Fibroblast of lung (primary cell): ENCODE measurements around the gene MTG2. TPM values are rescaled to one million over a fixed set of nuclear protein-coding genes. Genes with fewer than 3 reads are reported as not detected.

Experiments used
- DNase-seq, 2 donors: peaks; one replicate each; pipeline versions ENCODE4 v3.0.0 to v3.0.0-alpha.2; 2010; ENCODE audit warnings: low read depth in 2 of 2
- H2AFZ ChIP-seq: 2 replicates; pipeline ENCODE4 v1.5.1; 2012; ENCODE audit warnings: low read length, control low read depth, inconsistent platforms
- H3K27ac ChIP-seq: 2 replicates; pipeline ENCODE4 v1.5.1; 2011; ENCODE audit warnings: low read length, control low read depth; ENCODE audit not compliant: insufficient read depth
- H3K27me3 ChIP-seq: 2 replicates; pipeline ENCODE4 v1.5.1; 2011; ENCODE audit warnings: mild to moderate bottlenecking, low read length; ENCODE audit not compliant: control insufficient read depth, insufficient read depth
- H3K36me3 ChIP-seq: 2 replicates; pipeline ENCODE4 v1.5.1; 2011; ENCODE audit warnings: low read length; ENCODE audit not compliant: control insufficient read depth, insufficient read depth
- H3K4me1 ChIP-seq: 2 replicates; pipeline ENCODE4 v1.5.1; 2011; ENCODE audit warnings: low read length; ENCODE audit not compliant: control insufficient read depth, insufficient read depth; ENCODE audit errors: extremely low read depth
- H3K4me2 ChIP-seq: 2 replicates; pipeline ENCODE4 v1.5.1; 2011; ENCODE audit warnings: low read length, control low read depth; ENCODE audit not compliant: insufficient read depth; ENCODE audit errors: extremely low read depth
- H3K4me3 ChIP-seq, 4 experiments: fragments of 200-600 bp in 1 of 4; sonication (generic) in 1 of 4; replicated peaks in 1 of 4; 2 replicates each; pipeline ENCODE4 v1.5.1; 2011 to 2016; ENCODE audit warnings: low read length in 4 of 4, low read depth in 3 of 4, mild to moderate bottlenecking in 3 of 4, control low read depth in 2 of 4, inconsistent platforms in 1 of 4, mixed read lengths in 1 of 4; ENCODE audit not compliant: insufficient read depth in 1 of 4; ENCODE audit errors: control extremely low read depth in 1 of 4
- H3K79me2 ChIP-seq: 2 replicates; pipeline ENCODE4 v1.5.1; 2012; ENCODE audit warnings: mild to moderate bottlenecking, low read length, inconsistent platforms; ENCODE audit not compliant: control insufficient read depth, insufficient read depth
- H3K9ac ChIP-seq: 2 replicates; pipeline ENCODE4 v1.5.1; 2011; ENCODE audit warnings: mild to moderate bottlenecking, low read length, control low read depth; ENCODE audit not compliant: insufficient read depth
- H3K9me3 ChIP-seq: 2 replicates; pipeline ENCODE4 v1.5.1; 2012; ENCODE audit warnings: low read depth, low read length; ENCODE audit not compliant: control insufficient read depth, insufficient read depth
- H4K20me1 ChIP-seq: 2 replicates; pipeline ENCODE4 v1.5.1; 2011; ENCODE audit warnings: low read length; ENCODE audit not compliant: control insufficient read depth, insufficient read depth; ENCODE audit errors: extremely low read depth
- EZH2 ChIP-seq: IDR thresholded peaks from 2 replicates; pipeline ENCODE4 v1.5.1; 2012; ENCODE audit warnings: low read length, control low read depth, mild to moderate bottlenecking; ENCODE audit errors: missing control alignments
- polyA plus RNA-seq, 2 donors: library from polyadenylated mRNA; depleted of rRNA in 1 of 2; stranded (reverse) in 1 of 2; unstranded in 1 of 2; fragments of >200 nt; gene quantifications; 2 replicates each; pipeline ENCODE4 v1.2.1, GENCODE V29; 2011 to 2012; ENCODE audit warnings: missing spikeins in 1 of 2
- total RNA-seq: library from RNA; depleted of rRNA; stranded (reverse); fragments of >200 nt; gene quantifications from 2 replicates; pipeline ENCODE4 v1.2.1, GENCODE V29; 2014
- TF ChIP-seq, protein P1 (sequence below), 2 donors: IDR thresholded peaks in 1 of 2; conservative IDR thresholded peaks in 1 of 2; 1 replicate in 1 of 2; 2 replicates in 1 of 2; pipeline ENCODE4 v1.5.1; 2011 to 2012; ENCODE audit warnings: low read length in 2 of 2, control low read depth in 1 of 2, inconsistent platforms in 1 of 2, low read depth in 1 of 2, mild to moderate bottlenecking in 1 of 2

The MTG2 gene
- total and polyA plus RNA-seq, 2 donors (not counting 1 experiment from before 2014, with no cell fraction given), result 16.5 to 17.5 TPM

GRCh38 chr20:62158088-62158400 is 24.8 kb upstream of the MTG2 start:
- H3K27ac ChIP-seq, result no peak overlapping the region
- H3K9ac ChIP-seq, result no peak overlapping the region
- no peaks in the 10 kb centered on the region for H3K4me1 ChIP-seq
- no peaks in the 10 kb centered on the region for H3K9me3 ChIP-seq
- H3K4me3 ChIP-seq, result no peak overlapping the region
- no peaks in the 10 kb centered on the region for H4K20me1 ChIP-seq
- peaks cover 4% of the 10 kb centered on the region for H3K36me3 ChIP-seq
- TF ChIP-seq, protein P1, sequence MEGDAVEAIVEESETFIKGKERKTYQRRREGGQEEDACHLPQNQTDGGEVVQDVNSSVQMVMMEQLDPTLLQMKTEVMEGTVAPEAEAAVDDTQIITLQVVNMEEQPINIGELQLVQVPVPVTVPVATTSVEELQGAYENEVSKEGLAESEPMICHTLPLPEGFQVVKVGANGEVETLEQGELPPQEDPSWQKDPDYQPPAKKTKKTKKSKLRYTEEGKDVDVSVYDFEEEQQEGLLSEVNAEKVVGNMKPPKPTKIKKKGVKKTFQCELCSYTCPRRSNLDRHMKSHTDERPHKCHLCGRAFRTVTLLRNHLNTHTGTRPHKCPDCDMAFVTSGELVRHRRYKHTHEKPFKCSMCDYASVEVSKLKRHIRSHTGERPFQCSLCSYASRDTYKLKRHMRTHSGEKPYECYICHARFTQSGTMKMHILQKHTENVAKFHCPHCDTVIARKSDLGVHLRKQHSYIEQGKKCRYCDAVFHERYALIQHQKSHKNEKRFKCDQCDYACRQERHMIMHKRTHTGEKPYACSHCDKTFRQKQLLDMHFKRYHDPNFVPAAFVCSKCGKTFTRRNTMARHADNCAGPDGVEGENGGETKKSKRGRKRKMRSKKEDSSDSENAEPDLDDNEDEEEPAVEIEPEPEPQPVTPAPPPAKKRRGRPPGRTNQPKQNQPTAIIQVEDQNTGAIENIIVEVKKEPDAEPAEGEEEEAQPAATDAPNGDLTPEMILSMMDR (conservative IDR thresholded peaks at IDR 0.05 in 1 of 2, IDR thresholded peaks at IDR 0.05 in 1 of 2; ENCODE audit: low read depth in 1 of 2, low read length in 2 of 2), result no peak
- TF ChIP-seq EZH2, result no peak
- H3K79me2 ChIP-seq, result peaks cover 20% of the 10 kb centered on the region
- H3K4me2 ChIP-seq, result no peak overlapping the region
- no peak overlapping the region for H2AFZ ChIP-seq
- no peak for DNase-seq
- H3K27me3 ChIP-seq, result no peaks in the 10 kb centered on the region

DNA sequence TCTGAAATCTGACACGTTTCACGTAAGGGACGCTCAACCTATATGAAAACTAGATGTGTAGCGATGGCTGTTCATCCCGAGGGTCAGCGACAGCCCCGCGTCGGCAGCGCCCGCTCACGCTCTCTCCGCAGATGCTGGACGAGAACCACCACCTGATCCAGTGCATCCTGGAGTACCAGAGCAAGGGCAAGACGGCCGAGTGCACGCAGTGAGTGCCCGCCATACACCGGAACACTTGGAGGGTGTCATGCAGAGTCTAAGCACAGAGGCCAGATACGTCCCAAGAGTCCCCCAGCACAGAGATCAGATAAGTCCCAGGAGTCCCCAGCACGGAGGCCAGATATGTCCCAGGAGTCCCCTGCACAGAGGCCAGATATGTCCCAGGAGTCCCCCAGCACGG is 24.3 kb upstream of the MTG2 start:
- no peaks in the 10 kb centered on the region for H3K4me1 ChIP-seq
- TF ChIP-seq EZH2, result no peak
- TF ChIP-seq, protein P1 (conservative IDR thresholded peaks at IDR 0.05 in 1 of 2, IDR thresholded peaks at IDR 0.05 in 1 of 2; ENCODE audit: low read depth in 1 of 2, low read length in 2 of 2), result no peak
- DNase-seq, result no peak
- H3K27me3 ChIP-seq, result no peaks in the 10 kb centered on the region
- no peaks in the 10 kb centered on the region for H4K20me1 ChIP-seq
- H3K79me2 ChIP-seq, result peaks cover 19% of the 10 kb centered on the region
- no peak overlapping the region for H3K9ac ChIP-seq
- H3K9me3 ChIP-seq, result no peaks in the 10 kb centered on the region
- H3K4me3 ChIP-seq, result no peak overlapping the region
- H3K4me2 ChIP-seq, result no peak overlapping the region
- H3K36me3 ChIP-seq, result peaks cover 4% of the 10 kb centered on the region
- no peak overlapping the region for H2AFZ ChIP-seq
- no peak overlapping the region for H3K27ac ChIP-seq

- no peaks in the 10 kb centered on the region for H3K27me3 ChIP-seq
- H3K4me2 ChIP-seq, result no peak overlapping the region
- H3K27ac ChIP-seq, result no peak overlapping the region
- H3K9me3 ChIP-seq, result no peaks in the 10 kb centered on the region
- H3K4me1 ChIP-seq, result no peaks in the 10 kb centered on the region
- peaks cover 17% of the 10 kb centered on the region for H3K79me2 ChIP-seq
- no peak for DNase-seq
- no peak overlapping the region for H3K4me3 ChIP-seq
- TF ChIP-seq, protein P1 (conservative IDR thresholded peaks at IDR 0.05 in 1 of 2, IDR thresholded peaks at IDR 0.05 in 1 of 2; ENCODE audit: low read depth in 1 of 2, low read length in 2 of 2), result no peak
- TF ChIP-seq EZH2, result no peak
- no peak overlapping the region for H3K9ac ChIP-seq
- H3K36me3 ChIP-seq, result peaks cover 6% of the 10 kb centered on the region
- H2AFZ ChIP-seq, result no peak overlapping the region
- H4K20me1 ChIP-seq, result no peaks in the 10 kb centered on the region
Observed at GRCh38 chr20:62159052-62159451, 23.8 kb upstream of the MTG2 start.
